RPMI8226 (cell line): ENCODE data around the gene JMJD7.

Source experiments
- DNase-seq: peaks from one replicate; pipeline ENCODE4 v3.0.0-alpha.2; 2015

JMJD7 gene

DNA sequence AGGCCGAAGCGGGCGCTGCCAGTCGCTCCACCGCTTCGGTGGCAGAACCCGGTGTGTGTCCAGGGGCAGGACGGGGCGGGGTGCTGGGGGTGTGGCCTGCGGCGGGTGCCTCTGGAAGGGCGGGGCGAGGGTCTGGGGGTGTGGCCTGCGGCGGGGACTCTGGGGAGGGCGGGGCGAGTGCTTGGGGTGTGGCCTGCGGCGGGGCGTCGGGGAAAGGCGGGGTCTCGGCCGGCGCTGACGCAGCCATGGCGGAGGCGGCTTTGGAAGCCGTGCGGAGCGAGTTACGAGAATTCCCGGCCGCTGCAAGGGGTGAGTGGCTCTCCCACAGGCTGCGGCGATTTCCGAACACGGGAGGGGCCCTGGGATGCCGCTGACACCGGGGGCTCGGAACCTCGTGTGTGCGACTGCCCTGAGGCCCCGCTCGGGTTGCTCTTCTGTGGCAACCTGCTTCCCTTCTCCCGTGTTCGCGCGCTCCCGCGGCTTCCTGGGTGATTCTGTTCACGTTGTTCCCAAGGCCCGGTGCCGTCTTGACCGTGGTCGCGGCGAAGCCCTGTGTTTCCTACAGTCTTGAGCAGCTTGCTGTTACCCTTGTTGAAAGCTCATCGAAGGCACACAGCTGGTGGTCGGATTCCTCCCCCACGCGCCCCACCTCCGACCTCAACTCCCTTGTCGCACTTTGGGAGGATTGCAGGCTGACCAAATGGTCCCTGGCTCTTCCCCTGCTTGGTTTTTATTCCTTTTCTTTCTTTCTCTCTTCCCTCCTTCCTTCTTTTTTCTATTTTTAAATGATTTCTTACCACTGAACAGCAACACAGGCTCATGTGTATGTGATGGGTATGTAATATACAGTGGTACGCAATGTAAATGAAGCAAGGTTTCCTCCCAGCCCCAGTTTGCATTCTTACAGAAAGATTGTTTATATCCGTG is at the start of gene JMJD7:
Gene JMJD7 (plus strand): TSS at position 213 of the 927 bp plus-strand sequence. CDS start 33 bp downstream, at position 246.
- DNase-seq, result peak; percentile 86

DNA sequence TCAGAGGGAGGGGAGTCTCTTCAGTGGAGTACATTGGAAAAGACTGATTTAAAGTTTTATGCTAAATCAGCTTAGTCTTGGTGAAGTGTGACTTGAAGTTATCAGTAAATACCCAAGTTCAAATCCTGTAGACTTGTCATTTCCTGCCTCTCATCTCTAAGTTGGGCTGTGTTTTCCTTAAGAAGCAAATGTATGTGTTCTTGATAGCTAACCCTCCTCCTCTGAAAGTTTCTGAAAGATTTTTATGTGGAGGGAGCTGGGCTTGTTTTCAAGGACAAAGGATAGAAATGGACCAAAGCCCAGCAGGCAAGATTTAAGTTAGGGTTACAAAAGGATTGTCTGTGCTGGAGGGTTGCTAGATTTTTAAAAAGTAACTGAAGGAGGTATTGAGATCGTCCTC is 49.4 kb upstream of the JMJD7 start:
- no peak for DNase-seq

DNA sequence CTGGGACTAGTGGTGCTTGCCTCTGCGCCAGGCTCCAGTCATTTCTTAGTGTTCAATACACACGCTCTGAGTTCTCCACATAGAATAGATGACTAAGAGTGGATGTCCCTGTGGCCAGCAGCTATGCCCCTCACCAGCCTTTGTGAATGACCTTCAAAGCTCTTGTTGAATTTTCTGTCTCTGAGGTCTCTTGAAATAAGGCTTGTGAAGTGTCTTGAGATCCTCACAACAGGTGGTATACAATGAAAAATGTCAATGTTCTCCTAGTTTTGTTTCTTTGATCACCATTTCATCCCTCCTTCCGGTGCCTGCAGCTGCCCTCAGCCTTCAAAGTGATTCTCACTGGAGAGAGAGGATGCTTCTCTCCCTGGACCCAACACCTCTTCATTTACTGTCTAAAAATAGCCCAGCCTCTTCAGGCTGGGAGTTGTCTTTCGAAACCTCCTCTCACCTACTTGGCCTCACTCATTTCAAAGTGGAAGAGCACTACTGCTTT is 48.2 kb upstream of the JMJD7 start:
- DNase-seq, result no peak

DNA sequence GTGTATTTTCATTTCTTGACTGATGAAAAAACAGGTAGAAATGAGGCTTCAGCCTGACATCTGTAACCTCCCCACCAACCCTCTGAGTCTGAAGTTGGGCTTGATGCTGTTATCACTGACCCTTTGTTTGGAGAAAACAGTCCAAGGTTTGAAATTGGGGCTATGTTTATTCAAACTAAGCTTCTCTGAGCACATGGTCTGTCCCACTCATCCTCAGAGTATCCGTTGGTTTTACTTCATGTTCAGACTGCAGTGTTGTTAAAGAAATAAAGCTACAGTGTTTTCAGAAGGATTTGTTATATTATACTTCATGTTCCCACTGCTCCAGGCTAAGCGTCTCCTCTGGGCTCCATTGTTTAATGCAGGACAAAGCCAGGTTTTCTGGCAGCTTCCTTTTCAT is 47.6 kb upstream of the JMJD7 start:
- DNase-seq, result no peak

DNA sequence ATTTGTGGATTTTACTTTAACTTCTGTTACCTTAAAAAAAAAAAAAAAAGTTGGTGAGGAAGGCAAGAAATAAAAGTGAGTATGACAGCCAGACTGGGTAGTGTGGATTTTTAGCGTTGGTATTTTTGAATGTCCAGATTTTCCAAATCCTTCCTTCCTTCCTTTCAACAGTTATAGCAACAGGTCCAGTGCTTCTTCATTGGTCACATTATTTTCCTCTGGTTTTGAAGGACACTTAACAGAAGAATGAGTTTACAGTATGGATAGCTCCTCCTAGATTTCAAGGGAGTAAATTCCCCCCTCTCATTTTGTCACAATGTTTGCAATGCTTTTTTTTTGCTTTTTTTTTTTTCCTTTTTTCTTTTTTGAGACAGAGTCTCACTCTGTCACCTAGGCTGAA is 47.2 kb upstream of the JMJD7 start:
- no peak for DNase-seq

DNA sequence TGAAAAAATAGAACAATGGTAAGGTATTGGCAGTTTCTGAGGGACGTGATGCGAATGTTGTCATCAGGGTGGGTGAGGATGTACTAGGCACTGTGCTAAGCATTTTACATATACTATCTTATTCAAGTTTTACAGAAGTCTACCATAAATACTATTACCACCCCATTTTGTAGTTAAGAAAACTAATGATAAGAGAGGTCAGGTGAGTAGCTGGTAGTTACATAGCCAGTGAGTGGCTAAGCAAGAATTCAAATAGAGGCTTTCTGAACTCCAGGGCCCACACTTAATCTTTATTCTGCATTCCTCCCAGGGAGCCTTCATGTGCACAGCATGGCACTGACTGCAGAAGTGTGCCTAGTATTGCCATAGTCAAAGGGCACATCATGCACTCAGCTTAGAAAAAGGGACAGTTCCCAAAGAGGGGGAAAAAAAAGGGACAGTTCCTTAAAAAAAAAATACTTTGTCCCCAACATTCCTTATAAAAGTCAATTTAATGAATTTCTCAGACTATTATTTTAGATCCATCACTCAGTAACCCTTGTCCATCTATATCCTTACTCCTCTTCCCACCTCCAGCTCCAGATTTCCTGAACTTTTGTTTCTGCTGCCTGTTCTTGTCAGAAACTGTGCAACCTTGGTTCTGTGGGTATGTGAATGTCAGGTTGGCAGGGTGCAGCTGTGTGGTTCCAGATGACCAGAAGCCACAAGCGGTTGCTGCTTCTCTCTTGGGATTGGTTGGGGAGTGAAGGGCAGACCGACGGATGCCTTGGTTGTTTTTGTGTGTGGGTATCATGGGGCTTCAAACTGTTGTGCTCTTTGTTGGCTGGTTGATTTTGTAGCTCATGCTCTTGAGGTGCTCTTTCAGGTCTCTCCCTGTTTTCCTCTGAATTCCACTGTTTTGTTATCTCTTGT is 45.3 kb upstream of the JMJD7 start:
- no peak for DNase-seq

DNA sequence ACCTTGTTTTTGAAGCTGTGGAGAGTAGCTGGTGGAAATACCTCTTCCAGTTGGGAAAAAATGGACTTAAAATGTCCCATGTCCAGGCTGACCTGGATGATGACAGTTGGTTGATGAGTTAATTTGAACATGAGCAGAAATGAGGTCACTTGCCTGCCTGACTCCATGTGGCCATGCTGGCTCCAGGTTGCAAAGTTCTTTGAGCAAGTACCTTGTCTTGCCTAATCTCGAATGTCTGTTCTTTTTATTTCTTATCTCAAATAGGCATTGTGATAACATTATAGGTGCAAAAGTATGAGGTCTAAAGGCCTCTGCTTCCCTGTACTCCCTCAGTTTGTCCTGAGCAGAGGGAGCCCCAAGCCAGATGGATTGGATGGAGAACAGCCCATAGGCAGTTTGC is 44.6 kb upstream of the JMJD7 start:
- DNase-seq, result no peak

DNA sequence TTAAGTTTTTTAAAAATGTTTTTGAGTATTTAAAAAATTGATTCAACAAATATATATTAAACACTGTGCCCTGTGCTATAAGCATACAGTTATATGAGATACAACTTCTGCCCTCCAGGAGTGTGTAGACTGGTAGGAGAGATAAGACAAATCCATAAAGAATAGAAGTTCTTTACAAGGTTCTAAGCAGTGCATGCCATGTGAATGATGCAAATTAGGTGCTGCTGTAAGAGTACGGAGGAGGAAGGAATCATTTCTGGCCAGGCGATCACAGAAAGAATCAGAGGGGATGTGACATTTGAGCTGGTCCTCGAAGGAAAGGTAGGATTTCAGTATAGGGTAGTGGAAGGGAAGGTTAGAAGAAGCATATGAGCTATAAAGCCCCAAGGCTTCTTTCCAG is 39.6 kb upstream of the JMJD7 start:
- DNase-seq, result no peak

DNA sequence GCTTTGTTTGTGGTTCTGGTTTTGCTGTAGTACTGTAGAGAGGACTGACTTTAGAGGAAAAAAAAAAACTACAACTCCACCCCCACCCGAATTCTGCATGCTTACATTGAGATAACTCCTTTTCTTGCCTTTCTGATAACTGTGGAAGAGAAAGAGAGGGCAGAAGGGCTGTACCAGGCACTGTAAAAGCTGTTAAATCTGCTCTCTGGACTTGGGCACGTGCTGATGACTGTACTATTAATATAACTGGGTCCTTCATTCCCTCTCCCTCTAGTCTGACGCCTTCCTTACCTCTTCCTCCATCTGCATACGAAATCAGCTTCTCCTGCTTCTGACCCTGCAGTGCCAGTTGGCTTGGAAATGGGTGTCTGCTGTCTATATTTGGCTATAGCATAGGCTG is 38.7 kb upstream of the JMJD7 start:
- DNase-seq, result no peak

DNA sequence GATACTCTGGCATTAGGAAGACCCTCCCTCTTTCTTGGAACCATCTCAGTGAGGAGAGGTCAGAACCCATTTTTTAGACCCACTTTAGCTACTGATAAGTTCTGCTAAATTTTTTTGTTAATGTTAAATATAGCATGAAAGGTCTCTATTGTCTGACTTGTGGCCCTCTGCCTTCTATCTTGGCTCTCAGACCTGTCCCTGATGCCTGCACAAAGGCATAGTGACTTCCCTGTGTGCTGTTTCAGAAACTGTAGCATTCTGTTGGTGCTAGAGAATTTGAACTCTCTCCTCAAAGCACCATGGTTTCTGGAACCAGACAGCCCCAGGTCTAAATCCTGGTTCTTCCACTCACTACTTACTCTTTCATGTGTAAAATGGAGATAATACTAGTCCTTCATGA is 38.2 kb upstream of the JMJD7 start:
- no peak for DNase-seq

DNA sequence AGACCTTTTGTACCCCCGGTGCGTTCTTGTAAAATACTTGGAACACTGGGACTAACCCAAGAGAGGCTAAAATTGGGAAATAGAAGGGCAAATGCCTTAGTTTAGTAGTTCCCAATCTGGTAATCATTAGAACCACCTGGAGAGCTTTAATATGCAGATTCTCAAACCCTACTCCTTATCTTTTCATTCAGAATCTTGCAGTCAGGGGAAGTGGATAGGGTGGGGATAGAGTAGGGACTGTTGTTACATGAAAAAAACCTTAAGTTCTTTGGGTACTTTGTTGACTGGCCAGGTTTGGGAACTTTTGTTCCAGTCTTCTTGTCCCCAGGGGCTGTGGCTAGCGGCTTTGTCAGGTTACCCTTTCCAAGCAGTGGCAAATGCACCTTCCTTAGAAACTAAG is 37.7 kb upstream of the JMJD7 start:
- no peak for DNase-seq

DNA sequence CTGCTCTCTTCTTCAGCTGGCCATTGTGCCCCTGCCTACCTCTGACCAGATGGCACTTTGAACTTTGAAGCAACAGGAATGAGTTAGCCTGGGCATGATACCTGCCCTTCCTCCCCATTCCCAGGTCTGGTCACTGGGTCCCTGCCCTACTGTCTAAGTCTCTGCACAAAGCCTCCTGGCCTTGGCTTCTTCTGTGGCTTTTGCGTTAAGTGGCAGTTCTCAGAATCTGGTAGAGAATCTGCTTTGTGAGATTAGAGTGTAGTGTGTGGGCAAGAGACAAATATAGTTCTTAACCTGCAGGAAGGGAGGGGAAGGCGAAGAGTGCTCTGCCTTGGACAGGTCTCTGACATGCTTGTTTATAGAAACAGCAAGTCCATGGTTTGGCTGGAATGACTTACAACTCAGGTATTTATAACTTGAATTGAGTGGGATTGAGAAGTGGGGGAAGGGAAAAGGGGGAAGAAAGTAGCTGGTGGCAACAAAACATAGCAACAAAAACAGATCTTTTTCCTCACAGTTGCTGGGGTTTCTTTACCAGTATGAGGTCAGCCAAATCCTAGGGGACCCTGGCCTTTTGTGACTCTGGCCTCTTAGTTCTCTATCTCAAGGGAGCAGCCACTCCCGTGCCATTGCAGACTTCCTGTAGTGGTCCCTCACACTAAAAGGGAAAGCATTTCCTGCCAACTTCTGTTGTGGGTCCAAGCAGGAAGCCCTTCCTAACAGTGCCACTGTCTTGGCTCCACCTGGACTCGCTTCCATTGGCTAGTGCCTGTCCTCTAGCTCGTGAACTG is 36.9 kb upstream of the JMJD7 start:
- no peak for DNase-seq

DNA sequence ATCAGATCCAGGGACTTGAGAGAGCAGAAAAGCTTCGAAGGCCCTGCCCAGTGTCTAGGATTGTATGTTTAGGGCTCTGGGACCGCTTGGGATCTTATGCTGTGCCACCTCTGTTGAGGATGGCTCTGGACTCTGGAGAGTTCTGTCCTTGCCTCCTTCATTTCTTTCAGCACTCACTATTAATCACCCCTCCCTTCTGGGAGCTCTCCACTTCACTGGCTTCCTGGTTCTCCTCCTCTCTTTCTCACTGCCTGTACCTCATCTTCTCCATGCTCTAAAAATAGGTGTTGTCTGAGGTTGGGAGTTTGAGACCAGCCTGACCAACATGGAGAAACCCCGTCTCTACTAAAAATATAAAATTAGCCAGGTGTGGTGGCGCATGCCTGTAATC is 36.4 kb upstream of the JMJD7 start:
- DNase-seq, result no peak

DNA sequence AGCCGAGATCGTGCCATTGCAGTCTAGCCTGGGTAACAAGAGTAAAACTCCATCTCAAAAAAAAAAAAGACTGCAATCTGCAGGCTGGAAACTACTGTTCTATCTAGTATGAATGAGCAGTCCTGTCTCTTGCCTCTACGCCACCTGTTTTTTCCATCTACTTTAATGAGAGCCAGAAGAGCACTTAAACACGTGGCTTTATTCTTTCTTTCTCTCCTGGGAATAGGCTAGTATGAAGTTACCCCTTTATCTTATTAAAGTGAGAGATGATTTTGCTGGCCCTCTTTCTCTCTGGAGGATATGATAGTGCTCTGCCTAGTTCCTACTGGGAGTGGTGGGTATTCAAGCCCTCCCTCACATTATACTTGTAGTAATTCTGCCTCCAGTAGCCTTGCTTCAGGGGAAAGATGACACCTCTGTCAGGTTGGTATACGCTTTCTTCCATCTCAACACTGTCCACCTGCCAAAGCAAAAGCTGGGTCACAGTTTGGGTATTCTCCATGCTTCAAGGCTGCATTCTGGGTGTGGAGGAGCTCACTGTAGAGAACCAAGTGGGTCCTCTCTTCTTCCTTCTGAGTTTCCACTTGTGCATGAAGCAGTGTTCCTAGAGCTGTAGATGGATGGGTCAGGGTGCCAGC is 35.8 kb upstream of the JMJD7 start:
- no peak for DNase-seq

DNA sequence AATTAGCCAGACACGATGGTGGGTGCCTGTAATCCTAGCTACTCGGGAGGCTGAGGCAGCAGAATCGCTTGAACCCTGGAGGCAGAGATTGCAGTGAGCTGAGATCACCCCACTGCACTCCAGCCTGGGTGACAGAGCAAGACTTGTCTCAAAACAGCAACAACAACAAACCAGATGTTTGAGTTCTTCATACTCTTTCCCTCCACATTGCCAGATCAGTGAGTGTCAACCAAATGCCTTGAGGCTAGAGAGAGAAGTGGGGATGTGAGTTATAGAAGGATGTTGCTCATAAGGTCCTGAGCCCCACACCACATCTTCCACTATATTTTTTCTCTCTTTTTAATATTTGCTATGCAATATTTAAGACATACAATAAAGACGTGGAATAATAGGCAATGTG is 33.8 kb upstream of the JMJD7 start:
- DNase-seq, result no peak

DNA sequence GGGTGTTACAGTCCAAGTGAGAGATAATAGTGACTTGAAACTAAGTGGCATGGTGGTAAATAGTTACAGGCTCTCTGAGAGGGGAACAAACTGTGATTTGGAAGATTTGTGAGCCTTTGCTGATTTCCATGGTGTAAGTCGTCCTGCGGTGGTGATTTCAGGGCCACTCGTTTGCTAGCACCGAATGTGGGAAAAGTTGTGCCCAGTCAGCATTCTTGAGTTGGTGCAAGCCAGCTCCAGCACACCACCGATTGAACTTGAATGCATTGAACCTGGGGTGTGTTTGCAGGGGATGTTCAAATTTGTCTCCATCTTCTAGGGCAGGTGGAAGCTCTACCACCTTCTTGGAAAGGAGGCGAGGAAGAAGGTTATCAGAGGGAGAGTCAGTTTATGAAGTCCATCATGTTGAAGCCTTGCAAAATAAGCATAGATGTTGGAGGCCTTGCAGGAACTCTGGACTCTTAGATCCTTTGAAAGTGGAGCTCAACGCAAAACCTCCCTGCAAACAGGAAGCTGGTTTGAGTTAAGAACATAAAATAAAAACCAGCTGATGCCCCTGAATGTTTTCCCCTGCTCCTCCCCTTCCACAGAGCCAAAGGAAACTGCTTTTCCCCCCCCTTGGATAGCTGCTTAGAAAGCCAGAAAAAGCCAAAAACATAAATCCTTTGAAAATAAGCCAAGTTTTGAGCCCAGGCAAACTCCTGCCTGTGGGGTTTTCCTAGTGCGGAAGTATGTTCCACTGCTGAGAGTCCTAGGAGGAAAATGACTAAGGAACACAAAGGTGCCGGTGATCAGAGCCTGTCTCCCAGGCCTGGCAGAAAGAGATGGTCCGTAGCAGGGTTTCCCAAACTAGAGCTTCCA is 31.7 kb upstream of the JMJD7 start:
- DNase-seq, result no peak

DNA sequence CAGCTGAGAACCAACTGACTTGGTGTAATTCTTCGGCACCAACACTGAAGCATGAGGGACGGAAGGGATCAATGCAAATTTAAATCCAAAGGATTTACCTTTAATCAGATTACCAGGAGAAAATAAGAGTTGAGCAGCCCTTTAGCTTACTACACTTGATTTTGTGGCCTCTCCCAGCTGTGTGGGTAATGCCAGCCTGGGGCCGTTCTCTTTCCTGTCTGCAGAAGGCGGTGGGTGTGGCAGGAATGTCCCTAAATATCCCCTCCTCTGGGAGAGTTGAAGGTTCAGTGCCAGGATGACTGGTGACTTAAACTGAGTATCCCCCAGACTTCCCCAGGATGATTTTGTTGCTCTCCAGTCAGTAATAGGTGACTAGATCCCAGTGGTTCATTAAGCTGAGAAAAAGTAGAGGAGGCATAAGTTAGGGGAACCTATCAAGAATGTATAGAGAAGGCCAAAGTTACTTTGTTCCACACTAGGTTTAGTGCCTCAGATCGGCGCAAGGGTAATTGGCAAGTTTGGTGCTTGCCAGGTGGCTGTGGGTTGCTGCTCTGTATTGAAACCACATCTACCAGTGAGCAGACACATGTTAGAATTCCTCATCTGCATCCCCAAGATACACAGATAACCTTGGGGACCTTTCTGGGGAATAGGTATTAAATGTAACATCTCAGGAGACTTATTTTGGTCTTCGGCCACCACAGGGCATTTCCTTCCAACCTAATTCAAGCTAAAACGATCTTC is 30.5 kb upstream of the JMJD7 start:
- DNase-seq, result no peak

DNA sequence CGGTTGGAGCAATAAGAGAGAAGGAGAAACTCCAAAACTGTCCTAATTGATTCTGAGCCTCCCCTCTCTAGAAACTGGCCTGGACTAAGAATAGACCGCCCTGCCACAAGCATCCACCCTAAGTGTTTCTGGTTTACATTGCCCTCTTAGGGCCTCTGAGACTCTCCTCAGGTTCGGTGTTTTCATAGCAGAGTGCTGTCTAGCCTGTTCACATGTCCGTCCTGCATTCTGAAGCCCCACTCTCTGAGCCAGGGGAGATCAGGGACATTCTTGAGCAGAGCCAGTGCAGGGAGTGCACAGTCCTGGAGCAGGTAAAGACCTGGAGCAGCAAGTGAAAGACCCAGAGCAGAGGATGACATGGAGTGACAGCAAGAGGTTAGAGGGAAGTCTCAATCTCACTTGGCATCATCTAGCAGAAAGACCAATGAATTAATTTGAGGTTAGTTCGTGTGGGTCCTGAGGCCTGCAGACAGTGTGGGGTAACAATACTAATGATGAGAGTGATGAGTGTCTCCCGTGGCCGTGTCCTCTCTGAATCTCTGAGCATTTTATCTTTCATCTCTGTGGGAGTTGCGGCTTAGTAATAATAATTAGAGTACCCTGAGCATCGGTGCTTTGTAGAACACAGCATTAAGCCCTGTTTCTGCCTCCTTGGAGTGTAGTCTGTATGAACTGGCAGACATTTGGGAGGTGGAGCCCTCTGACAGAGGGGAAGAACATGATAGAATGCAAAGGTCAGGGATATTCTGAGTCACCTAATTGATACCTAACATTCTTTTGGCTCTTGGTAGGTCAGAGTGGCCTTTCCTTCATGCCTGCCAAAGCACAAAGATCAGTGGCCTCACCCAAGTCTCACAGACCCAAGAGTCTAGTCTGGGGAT is 29.0 kb upstream of the JMJD7 start:
- DNase-seq, result no peak

DNA sequence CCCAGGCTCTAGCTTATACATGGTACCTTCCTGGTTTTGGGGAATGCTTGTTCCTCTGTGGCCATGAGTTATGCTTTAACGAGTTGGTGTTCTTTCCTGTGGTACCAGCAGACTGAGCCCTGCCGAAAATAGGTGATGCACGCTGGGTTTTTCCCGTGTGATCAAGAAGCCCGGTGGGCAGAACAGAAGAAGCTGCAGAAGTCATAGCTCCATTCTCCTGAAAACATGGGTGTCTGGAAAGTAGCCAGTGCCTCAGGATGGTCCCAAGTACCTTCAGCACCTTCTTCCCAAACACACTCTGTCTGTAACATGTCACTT is 28.4 kb upstream of the JMJD7 start:
- no peak for DNase-seq

DNA sequence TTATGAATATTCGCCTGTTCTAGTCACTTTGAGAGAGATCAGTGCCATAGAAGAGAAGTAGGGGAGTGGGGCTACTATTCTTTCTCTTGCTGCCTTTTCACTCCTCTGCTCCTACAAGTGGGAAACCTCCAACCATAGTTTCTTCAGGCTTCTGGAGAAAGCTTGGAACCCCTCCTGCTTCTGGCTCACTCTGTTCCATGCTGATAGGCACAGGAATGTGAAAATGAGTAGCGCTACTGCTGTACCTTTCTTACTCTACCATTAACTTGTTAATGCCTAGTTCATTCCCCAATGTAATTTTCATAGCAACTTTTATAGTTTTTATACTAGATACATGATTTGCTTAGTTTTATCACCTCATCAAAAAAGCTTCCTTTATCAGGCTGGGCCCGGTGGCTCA is 26.7 kb upstream of the JMJD7 start:
- DNase-seq, result no peak
